Limb (tissue), 2 donors: ENCODE results near the gene SRRM4.

ENCODE experiments used
- DNase-seq, 2 donors: peaks; one replicate each; pipeline ENCODE4 v3.0.0-alpha.2; 2016; ENCODE audit errors: extremely low spot score in 2 of 2

SRRM4 gene

GRCh38 chr12:119115296-119115905 is 134.1 kb downstream of the SRRM4 start:
- DNase-seq: peak; percentile 50 to 57

- DNase-seq: no peak
Observed at GRCh38 chr12:119117936-119118335, 136.6 kb downstream of the SRRM4 start.

GRCh38 chr12:119118625-119119024 is 137.3 kb downstream of the SRRM4 start:
- DNase-seq: no peak

- no peak for DNase-seq
Observed at GRCh38 chr12:119122047-119122446, 140.7 kb downstream of the SRRM4 start.

GRCh38 chr12:119122751-119123150 is 141.4 kb downstream of the SRRM4 start:
- no peak for DNase-seq

GRCh38 chr12:119128527-119128926 is 147.2 kb downstream of the SRRM4 start:
- DNase-seq: no peak

- DNase-seq: no peak
Observed at GRCh38 chr12:119129827-119130434, 148.6 kb downstream of the SRRM4 start.

GRCh38 chr12:119130523-119130922 is 149.2 kb downstream of the SRRM4 start:
- no peak for DNase-seq

GRCh38 chr12:119134284-119135072 is 153.1 kb downstream of the SRRM4 start:
- no peak for DNase-seq

GRCh38 chr12:119136811-119137410 is 155.6 kb downstream of the SRRM4 start:
- no peak for DNase-seq

GRCh38 chr12:119139448-119139847 is 158.1 kb downstream of the SRRM4 start:
- DNase-seq: no peak

GRCh38 chr12:119145367-119145766 is 164.0 kb downstream of the SRRM4 start:
- no peak for DNase-seq

- DNase-seq: no peak
Observed at GRCh38 chr12:119147847-119148448, 166.6 kb downstream of the SRRM4 start.

- DNase-seq: no peak
Observed at GRCh38 chr12:119149270-119149669, 167.9 kb downstream of the SRRM4 start.

- no peak for DNase-seq
Observed at GRCh38 chr12:119151445-119152026, 170.2 kb downstream of the SRRM4 start.

- peak in 1 of 2 donors; percentile 53 for DNase-seq
Observed at GRCh38 chr12:119153477-119154434, 172.4 kb downstream of the SRRM4 start.

- DNase-seq: peak in 1 of 2 donors; percentile 42
Observed at GRCh38 chr12:119154435-119154818, 173.1 kb downstream of the SRRM4 start.

- no peak for DNase-seq
Observed at GRCh38 chr12:119156401-119157044, 175.2 kb downstream of the SRRM4 start.

GRCh38 chr12:119157528-119157927 is 176.2 kb downstream of the SRRM4 start:
- peak in 1 of 2 donors; percentile 39 for DNase-seq

GRCh38 chr12:119157978-119158377 is 176.6 kb downstream of the SRRM4 start:
- peak in 1 of 2 donors; percentile 35 for DNase-seq
